SK-N-SH treated with all-trans-retinoic acid at 6 μM for 48 hours (cell line): Measurements from ENCODE around the gene MAB21L3.

Source experiments
- ATAC-seq: fragments of 200-7000 bp; cut with Tn5 transposase; 3 replicates; pipeline ENCODE4 v1.9.1; 2020; ENCODE audit warnings: mild to moderate bottlenecking, moderate library complexity
- ARNTL ChIP-seq: fragments of 450-650 bp; formaldehyde crosslinking; IDR thresholded peaks from 2 replicates; pipeline ENCODE4 v1.5.0; 2020; ENCODE audit warnings: low read depth, mild to moderate bottlenecking, moderate library complexity, borderline replicate concordance
- BACH2 ChIP-seq: fragments of 250-450 bp; sonication (Bioruptor Pico); IDR thresholded peaks from 2 replicates; pipeline ENCODE4 v1.9.0; 2021; ENCODE audit warnings: mild to moderate bottlenecking, borderline replicate concordance
- CSDC2 ChIP-seq: fragments of 250-450 bp; sonication (Bioruptor Pico); IDR thresholded peaks from 2 replicates; pipeline ENCODE4 v1.5.0; 2020; ENCODE audit warnings: mild to moderate bottlenecking, moderate library complexity
- CSRNP3 ChIP-seq: fragments of 250-450 bp; sonication (Bioruptor Pico); IDR thresholded peaks from 2 replicates; pipeline ENCODE4 v1.5.1; 2021; ENCODE audit warnings: mild to moderate bottlenecking, moderate library complexity
- ESRRG ChIP-seq: fragments of 250-450 bp; sonication (Bioruptor Pico); IDR thresholded peaks from 2 replicates; pipeline ENCODE4 v1.6.1; 2021; ENCODE audit warnings: mild to moderate bottlenecking
- GLIS3 ChIP-seq: fragments of 250-450 bp; sonication (Bioruptor Pico); IDR thresholded peaks from 2 replicates; pipeline ENCODE4 v1.5.0; 2020; ENCODE audit warnings: mild to moderate bottlenecking, moderate library complexity
- ISL1 ChIP-seq: fragments of 250-450 bp; sonication (Bioruptor Pico); IDR thresholded peaks from 2 replicates; pipeline ENCODE4 v2.1.2; 2022; ENCODE audit warnings: mild to moderate bottlenecking, moderate library complexity
- OSR1 ChIP-seq: fragments of 250-450 bp; sonication (Bioruptor Pico); IDR thresholded peaks from 2 replicates; pipeline ENCODE4 v1.8.0; 2022; ENCODE audit warnings: moderate library complexity, mild to moderate bottlenecking, inconsistent platforms
- PATZ1 ChIP-seq: fragments of 250-450 bp; sonication (Bioruptor Pico); IDR thresholded peaks from 2 replicates; pipeline ENCODE4 v1.8.0; 2020; ENCODE audit warnings: mild to moderate bottlenecking, moderate library complexity, borderline replicate concordance
- POU6F1 ChIP-seq: fragments of 250-450 bp; sonication (Bioruptor Pico); IDR thresholded peaks from 2 replicates; pipeline ENCODE4 v1.8.0; 2021; ENCODE audit warnings: low read depth, mild to moderate bottlenecking, moderate library complexity, borderline replicate concordance
- PPARA ChIP-seq: fragments of 250-450 bp; sonication (Bioruptor Pico); IDR thresholded peaks from 2 replicates; pipeline ENCODE4 v1.5.0; 2020; ENCODE audit warnings: mild to moderate bottlenecking, borderline replicate concordance
- RARB ChIP-seq: fragments of 250-450 bp; sonication (Bioruptor Pico); IDR thresholded peaks from 2 replicates; pipeline ENCODE4 v1.8.0; 2021; ENCODE audit warnings: mild to moderate bottlenecking, moderate library complexity
- TCF4 ChIP-seq: fragments of 250-450 bp; sonication (Bioruptor Pico); IDR thresholded peaks from 2 replicates; pipeline ENCODE4 v1.8.0; 2021; ENCODE audit warnings: mild to moderate bottlenecking, moderate library complexity, borderline replicate concordance
- TOX ChIP-seq: fragments of 250-450 bp; sonication (Bioruptor Pico); IDR thresholded peaks from 2 replicates; pipeline ENCODE4 v1.8.0; 2021; ENCODE audit warnings: mild to moderate bottlenecking, moderate library complexity, borderline replicate concordance
- TSHZ2 ChIP-seq: fragments of 250-450 bp; sonication (Bioruptor Pico); IDR thresholded peaks from 2 replicates; pipeline ENCODE4 v1.5.0; 2020; ENCODE audit warnings: mild to moderate bottlenecking, moderate library complexity
- ZC3H10 ChIP-seq: fragments of 250-450 bp; sonication (Bioruptor Pico); IDR thresholded peaks from 2 replicates; pipeline ENCODE4 v1.5.1; 2021; ENCODE audit warnings: mild to moderate bottlenecking, moderate library complexity
- ZFP3 ChIP-seq: fragments of 250-450 bp; sonication (Bioruptor Pico); IDR thresholded peaks from 2 replicates; pipeline ENCODE4 v1.5.0; 2020; ENCODE audit warnings: mild to moderate bottlenecking, moderate library complexity
- ZFP30 ChIP-seq: fragments of 450-650 bp; formaldehyde crosslinking; IDR thresholded peaks from 2 replicates; pipeline ENCODE4 v1.5.0; 2022; ENCODE audit warnings: mild to moderate bottlenecking, moderate library complexity
- ZNF565 ChIP-seq: fragments of 450-650 bp; formaldehyde crosslinking; conservative IDR thresholded peaks from 2 replicates; pipeline ENCODE4 v1.5.0; 2020; ENCODE audit warnings: low read depth, mild to moderate bottlenecking, moderate library complexity
- ZNF70 ChIP-seq: fragments of 450-650 bp; formaldehyde crosslinking; IDR thresholded peaks from 2 replicates; pipeline ENCODE4 v1.5.0; 2020; ENCODE audit warnings: mild to moderate bottlenecking, moderate library complexity
- ZNF8 ChIP-seq: fragments of 450-650 bp; formaldehyde crosslinking; IDR thresholded peaks from 2 replicates; pipeline ENCODE4 v1.5.0; 2020; ENCODE audit warnings: mild to moderate bottlenecking, moderate library complexity

Gene MAB21L3

GRCh38 chr1:116064616-116065015 is 46.6 kb upstream of the MAB21L3 start:
- no peak for TF ChIP-seq PATZ1 (CRISPR knock-in tag)
- no peak for TF ChIP-seq RARB (CRISPR knock-in tag)
- no peak for TF ChIP-seq TSHZ2 (CRISPR knock-in tag)
- TF ChIP-seq ZFP30 (CRISPR knock-in tag) = no peak
- TF ChIP-seq CSRNP3 (CRISPR knock-in tag) = no peak
- TF ChIP-seq ISL1 (CRISPR knock-in tag) = no peak
- TF ChIP-seq GLIS3 (CRISPR knock-in tag) = no peak
- no peak for TF ChIP-seq PPARA
- no peak for TF ChIP-seq ZFP3 (CRISPR knock-in tag)
- no peak for TF ChIP-seq TCF4 (CRISPR knock-in tag)
- no peak for TF ChIP-seq ZC3H10 (CRISPR knock-in tag)
- TF ChIP-seq ESRRG = no peak
- TF ChIP-seq TOX (CRISPR knock-in tag) = no peak
- TF ChIP-seq CSDC2 (CRISPR knock-in tag) = no peak
- no peak for TF ChIP-seq ARNTL
- no peak for TF ChIP-seq ZNF8
- ATAC-seq = no peak

GRCh38 chr1:116066868-116067565 is 44.2 kb upstream of the MAB21L3 start:
- no peak for ATAC-seq
- TF ChIP-seq ISL1 (CRISPR knock-in tag) (no peak), ZNF70 (no peak), POU6F1 (CRISPR knock-in tag) (no peak), GLIS3 (CRISPR knock-in tag) (no peak), ZFP30 (CRISPR knock-in tag) (no peak), CSDC2 (CRISPR knock-in tag) (no peak), RARB (CRISPR knock-in tag) (no peak), CSRNP3 (CRISPR knock-in tag) (no peak), TOX (CRISPR knock-in tag) (no peak), ESRRG (no peak), OSR1 (no peak), PATZ1 (CRISPR knock-in tag) (no peak), ZNF8 (no peak), ZNF565 (CRISPR knock-in tag) (no peak), TCF4 (CRISPR knock-in tag) (no peak), TSHZ2 (CRISPR knock-in tag) (no peak), BACH2 (CRISPR knock-in tag) (no peak), PPARA (no peak)
